ENCODE results near the gene ADPGK. TPM values are rescaled to one million over a fixed set of nuclear protein-coding genes. Genes with fewer than 3 reads are reported as not detected.
"Not testable (repeated sequence)": the region's sequence is repeated elsewhere in the genome, so short reads cannot be mapped to it uniquely, and the experiment has no call there.

The ADPGK gene
- total and polyA plus RNA-seq, 2 donors from 2014 or later = 23.9 to 42.5 TPM

GRCh38 chr15:72725446-72725845, 58.1 kb downstream of the ADPGK start:
- TF ChIP-seq, protein P1, sequence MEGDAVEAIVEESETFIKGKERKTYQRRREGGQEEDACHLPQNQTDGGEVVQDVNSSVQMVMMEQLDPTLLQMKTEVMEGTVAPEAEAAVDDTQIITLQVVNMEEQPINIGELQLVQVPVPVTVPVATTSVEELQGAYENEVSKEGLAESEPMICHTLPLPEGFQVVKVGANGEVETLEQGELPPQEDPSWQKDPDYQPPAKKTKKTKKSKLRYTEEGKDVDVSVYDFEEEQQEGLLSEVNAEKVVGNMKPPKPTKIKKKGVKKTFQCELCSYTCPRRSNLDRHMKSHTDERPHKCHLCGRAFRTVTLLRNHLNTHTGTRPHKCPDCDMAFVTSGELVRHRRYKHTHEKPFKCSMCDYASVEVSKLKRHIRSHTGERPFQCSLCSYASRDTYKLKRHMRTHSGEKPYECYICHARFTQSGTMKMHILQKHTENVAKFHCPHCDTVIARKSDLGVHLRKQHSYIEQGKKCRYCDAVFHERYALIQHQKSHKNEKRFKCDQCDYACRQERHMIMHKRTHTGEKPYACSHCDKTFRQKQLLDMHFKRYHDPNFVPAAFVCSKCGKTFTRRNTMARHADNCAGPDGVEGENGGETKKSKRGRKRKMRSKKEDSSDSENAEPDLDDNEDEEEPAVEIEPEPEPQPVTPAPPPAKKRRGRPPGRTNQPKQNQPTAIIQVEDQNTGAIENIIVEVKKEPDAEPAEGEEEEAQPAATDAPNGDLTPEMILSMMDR (IDR thresholded peaks at IDR 0.05; ENCODE audit: borderline replicate concordance, extremely low read depth, insufficient read depth) = no peak
- DNase-seq (no peak), FAIRE-seq (no peak)
- H3K9me3 ChIP-seq (ENCODE audit: control insufficient read depth in 2 of 3, insufficient read depth in 1 of 3, low read length in 3 of 3) = no peaks in the 10 kb centered on the region
- H3K9ac ChIP-seq (ENCODE audit: low read length in 3 of 3) = no peak overlapping the region
- H3K4me1 ChIP-seq (ENCODE audit: control insufficient read depth in 2 of 3, insufficient read depth in 2 of 3, low read depth in 1 of 3, low read length in 3 of 3) = peaks cover 0 to 4% (median 0%) of the 10 kb centered on the region in 3 donors
- H3K27ac ChIP-seq (ENCODE audit: low read depth in 2 of 2, low read length in 2 of 2) = no peak overlapping the region
- intact Hi-C loops (cut with DNase I) = no loop called here
- H3K27me3 ChIP-seq (ENCODE audit: control insufficient read depth, insufficient read depth, low read length) = no peaks in the 10 kb centered on the region
- H3K36me3 ChIP-seq (ENCODE audit: control insufficient read depth in 2 of 3, insufficient read depth in 3 of 3, low read length in 3 of 3) = peaks cover 0 to 3% (median 0%) of the 10 kb centered on the region in 3 donors
- H3K4me3 ChIP-seq (ENCODE audit: low read length in 3 of 3) = no peak overlapping the region

GRCh38 chr15:72724028-72724427, 59.5 kb downstream of the ADPGK start:
- no peak overlapping the region for H3K27ac ChIP-seq (ENCODE audit: low read depth in 2 of 2, low read length in 2 of 2)
- H3K27me3 ChIP-seq (ENCODE audit: control insufficient read depth, insufficient read depth, low read length) = no peaks in the 10 kb centered on the region
- intact Hi-C loops (cut with DNase I) = no loop called here
- H3K4me3 ChIP-seq (ENCODE audit: low read length in 3 of 3) = no peak overlapping the region
- H3K9ac ChIP-seq (ENCODE audit: low read length in 3 of 3) = no peak overlapping the region
- DNase-seq (no peak), FAIRE-seq (no peak)
- H3K4me1 ChIP-seq (ENCODE audit: control insufficient read depth in 2 of 3, insufficient read depth in 2 of 3, low read depth in 1 of 3, low read length in 3 of 3) = peaks cover 0 to 4% (median 0%) of the 10 kb centered on the region in 3 donors
- H3K9me3 ChIP-seq (ENCODE audit: control insufficient read depth in 2 of 3, insufficient read depth in 1 of 3, low read length in 3 of 3) = no peaks in the 10 kb centered on the region
- TF ChIP-seq, protein P1 (IDR thresholded peaks at IDR 0.05; ENCODE audit: borderline replicate concordance, extremely low read depth, insufficient read depth) = no peak
- peaks cover 0 to 3% (median 0%) of the 10 kb centered on the region in 3 donors for H3K36me3 ChIP-seq (ENCODE audit: control insufficient read depth in 2 of 3, insufficient read depth in 3 of 3, low read length in 3 of 3)

DNA sequence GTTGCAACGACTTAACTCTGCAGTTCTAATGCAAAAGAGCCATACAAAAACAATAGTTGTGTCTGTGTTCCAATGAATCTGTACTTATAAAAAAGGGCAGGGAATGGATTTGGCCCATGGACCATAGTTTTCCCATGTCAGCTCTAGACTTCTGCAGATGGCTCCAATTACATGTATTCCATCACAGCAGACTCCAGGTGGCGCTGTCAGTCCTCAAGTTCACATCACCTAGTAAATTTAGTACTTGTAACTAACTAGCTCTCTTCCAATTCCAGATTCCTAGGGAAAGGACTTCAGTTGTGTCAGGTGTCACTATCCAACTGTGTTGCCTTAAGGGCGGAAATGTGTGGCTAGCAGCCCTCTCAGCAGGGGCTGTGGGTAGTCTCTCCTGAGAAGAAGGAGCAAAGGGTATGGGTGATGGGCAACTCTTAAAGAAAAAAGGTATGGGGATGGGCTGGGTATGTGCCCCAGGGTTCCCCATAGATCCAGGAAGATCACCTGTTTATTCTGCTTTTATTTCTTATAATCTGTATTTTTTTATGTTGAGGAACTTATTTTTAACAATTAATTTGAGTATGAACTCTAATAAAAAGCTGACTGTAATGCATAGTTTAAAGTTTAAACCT, 61.4 kb downstream of the ADPGK start:
- H3K4me3 ChIP-seq (ENCODE audit: low read length in 3 of 3) = no peak overlapping the region
- no peak overlapping the region for H3K9ac ChIP-seq (ENCODE audit: low read length in 3 of 3)
- intact Hi-C loops (cut with DNase I) = no loop called here
- H3K4me1 ChIP-seq (ENCODE audit: control insufficient read depth in 2 of 3, insufficient read depth in 2 of 3, low read depth in 1 of 3, low read length in 3 of 3) = peaks cover 0 to 4% (median 0%) of the 10 kb centered on the region in 3 donors
- FAIRE-seq (no peak), DNase-seq (peak in 4 of 5 donors; percentile 58 to 75 (median 72))
- no peaks in the 10 kb centered on the region for H3K9me3 ChIP-seq (ENCODE audit: control insufficient read depth in 2 of 3, insufficient read depth in 1 of 3, low read length in 3 of 3)
- no peaks in the 10 kb centered on the region for H3K27me3 ChIP-seq (ENCODE audit: control insufficient read depth, insufficient read depth, low read length)
- no peak overlapping the region for H3K27ac ChIP-seq (ENCODE audit: low read depth in 2 of 2, low read length in 2 of 2)
- TF ChIP-seq, protein P1 (IDR thresholded peaks at IDR 0.05; ENCODE audit: borderline replicate concordance, extremely low read depth, insufficient read depth) = peak; percentile 68
- H3K36me3 ChIP-seq (ENCODE audit: control insufficient read depth in 2 of 3, insufficient read depth in 3 of 3, low read length in 3 of 3) = peaks cover 0 to 5% (median 0%) of the 10 kb centered on the region in 3 donors

DNA sequence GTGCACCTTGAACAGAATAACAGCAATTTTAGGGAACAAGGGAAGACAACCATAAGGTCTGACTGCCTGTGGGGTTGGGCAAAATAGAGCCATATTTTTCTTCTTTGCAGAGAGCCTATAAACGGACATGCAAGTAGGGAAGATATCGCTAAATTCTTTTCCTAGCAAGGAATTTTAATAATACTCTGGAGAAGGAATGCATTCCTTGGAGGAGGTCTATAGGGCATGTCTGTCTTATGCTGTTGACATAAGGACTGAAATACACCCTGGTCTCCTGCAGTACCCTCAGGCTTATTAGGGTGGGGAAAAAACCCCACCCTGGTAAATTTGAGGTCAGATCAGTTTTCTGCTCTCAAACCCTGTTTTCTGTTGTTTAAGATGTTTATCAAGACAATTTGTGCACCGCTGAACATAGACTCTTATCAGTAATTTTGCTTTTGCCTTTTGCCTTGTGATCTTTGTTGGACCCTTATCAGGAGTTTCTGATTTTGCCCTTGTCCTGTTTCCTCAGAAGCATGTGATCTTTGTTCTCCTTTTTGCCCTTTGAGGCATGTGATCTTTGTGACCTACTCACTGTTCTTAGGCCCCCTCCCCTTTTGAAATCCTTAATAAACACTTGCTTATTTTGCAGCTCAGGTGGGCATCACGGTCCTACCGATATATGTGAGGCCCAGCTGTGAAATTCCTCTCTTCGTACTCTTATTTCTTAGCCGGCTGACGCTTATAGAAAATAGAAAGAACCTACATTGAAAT, 74.8 kb downstream of the ADPGK start:
- H3K27me3 ChIP-seq (ENCODE audit: control insufficient read depth, insufficient read depth, low read length); intact Hi-C loops (cut with DNase I); H3K27ac ChIP-seq (ENCODE audit: low read depth in 2 of 2, low read length in 2 of 2); H3K9me3 ChIP-seq (ENCODE audit: control insufficient read depth in 2 of 3, insufficient read depth in 1 of 3, low read length in 3 of 3); H3K4me3 ChIP-seq (ENCODE audit: low read length in 3 of 3); H3K9ac ChIP-seq (ENCODE audit: low read length in 3 of 3); DNase-seq; FAIRE-seq; H3K4me1 ChIP-seq (ENCODE audit: control insufficient read depth in 2 of 3, insufficient read depth in 2 of 3, low read depth in 1 of 3, low read length in 3 of 3): not testable (repeated sequence)
- peaks cover 0 to 14% (median 6%) of the 10 kb centered on the region in 3 donors for H3K36me3 ChIP-seq (ENCODE audit: control insufficient read depth in 2 of 3, insufficient read depth in 3 of 3, low read length in 3 of 3)

Measured in kidney (tissue), 14 donors.